HCT116 (cell line): ENCODE results near the gene IGFBP2. TPM values are rescaled to one million over a fixed set of nuclear protein-coding genes. Genes with fewer than 3 reads are reported as not detected.

ENCODE experiments used
- ATAC-seq: fragments of 200-7000 bp; cut with Tn5 transposase; 2 replicates; pipeline ENCODE4 v1.9.1; 2020; ENCODE audit warnings: mild to moderate bottlenecking, moderate library complexity
- BruUV-seq: library from RNA; stranded (reverse); fragments of 400-500 nt; replicated peaks from 2 replicates; lab custom pipeline; 2021; lab: Mats Ljungman, UMichigan
- CTCF ChIA-PET: fragments of 300-600 bp; sonication (Branson Sonifier 250); formaldehyde crosslinking; loops from one replicate; lab custom pipeline; 2021; ENCODE audit warnings: antibody characterized with exemption; lab: Charles Lee
- POLR2A ChIA-PET: fragments of 300-600, 350-600 bp; sonication (Branson Sonifier 250); formaldehyde crosslinking; loops from one replicate; lab custom pipeline; 2021; ENCODE audit warnings: antibody characterized with exemption; lab: Charles Lee
- RAD21 ChIA-PET, 2 experiments: fragments of 300-600 bp; sonication (Branson Sonifier 250); formaldehyde crosslinking; loops; one replicate each; lab custom pipeline; 2023; ENCODE audit warnings: low total read pairs in 2 of 2; ENCODE audit not compliant: uncharacterized antibody in 2 of 2, unreplicated experiment in 2 of 2, low non-redundant PET in 1 of 2; lab: Charles Lee
- DNase-seq: peaks from one replicate; pipeline ENCODE4 v3.0.0-alpha.2; 2010; ENCODE audit warnings: low read depth, low spot score
- H2AFZ ChIP-seq: fragments of 200-600 bp; shearing (Covaris generic), sonication (generic); 2 replicates; pipeline ENCODE4 v1.6.1; 2017; ENCODE audit warnings: low read depth, mixed run types, mixed read lengths, antibody characterized with exemption, low read length; ENCODE audit not compliant: poor library complexity, severe bottlenecking
- H3K27ac ChIP-seq: 2 replicates; pipeline ENCODE4 v1.5.1; 2012; ENCODE audit warnings: low read depth, low read length
- H3K27me3 ChIP-seq: fragments of 200-600 bp; sonication (generic); 2 replicates; pipeline ENCODE4 v1.6.1; 2016; ENCODE audit warnings: mixed run types, low read length, mixed read lengths; ENCODE audit not compliant: insufficient read depth
- H3K36me3 ChIP-seq, 2 experiments: fragments of 200-500 bp in 1 of 2; fragments of 200-600 bp in 1 of 2; sonication (Bioruptor generic) in 1 of 2; sonication (generic) in 1 of 2; 2 replicates each; pipeline versions ENCODE4 v1.5.1 to v1.6.1; 2014 to 2016; ENCODE audit warnings: low read length in 2 of 2, inconsistent platforms in 1 of 2, mixed read lengths in 1 of 2, mixed run types in 1 of 2; ENCODE audit not compliant: insufficient read depth in 2 of 2, control insufficient read depth in 1 of 2
- H3K4me1 ChIP-seq, 2 experiments: fragments of 200-600 bp in 1 of 2; sonication (generic) in 1 of 2; 2 replicates each; pipeline versions ENCODE4 v1.5.1 to v1.6.1; 2012 to 2017; ENCODE audit warnings: low read length in 2 of 2, inconsistent platforms in 1 of 2, mild to moderate bottlenecking in 1 of 2, mixed read lengths in 1 of 2, mixed run types in 1 of 2, moderate library complexity in 1 of 2; ENCODE audit not compliant: insufficient read depth in 2 of 2, control insufficient read depth in 1 of 2
- H3K4me2 ChIP-seq: fragments of 200-600 bp; sonication (generic); 2 replicates; pipeline ENCODE4 v1.6.1; 2017; ENCODE audit warnings: mixed run types, low read length, mixed read lengths
- H3K4me3 ChIP-seq, 2 experiments: fragments of 200-600 bp in 1 of 2; sonication (generic) in 1 of 2; replicated peaks in 1 of 2; 2 replicates each; pipeline ENCODE4 v1.5.1; 2011 to 2016; ENCODE audit warnings: low read length in 2 of 2, control low read depth in 1 of 2, low read depth in 1 of 2, mild to moderate bottlenecking in 1 of 2, mixed read lengths in 1 of 2, mixed run types in 1 of 2
- H3K79me2 ChIP-seq: fragments of 200-600 bp; sonication (generic); 2 replicates; pipeline ENCODE4 v1.6.1; 2017; ENCODE audit warnings: mild to moderate bottlenecking, mixed run types, low read length, moderate library complexity, mixed read lengths; ENCODE audit not compliant: insufficient read depth
- H3K9ac ChIP-seq: fragments of 200-600 bp; sonication (generic); 2 replicates; pipeline ENCODE4 v1.6.1; 2016; ENCODE audit warnings: low read length, mixed read lengths
- H3K9me2 ChIP-seq: fragments of 200-600 bp; sonication (generic), shearing (Covaris generic); 2 replicates; pipeline ENCODE4 v1.6.1; 2017; ENCODE audit warnings: mixed run types, mild to moderate bottlenecking, moderate library complexity; ENCODE audit not compliant: insufficient read depth
- H3K9me3 ChIP-seq, 2 experiments: fragments of 200-500 bp in 1 of 2; fragments of 200-600 bp in 1 of 2; sonication (Bioruptor generic) in 1 of 2; sonication (generic) in 1 of 2; 2 replicates each; pipeline ENCODE4 v1.6.1; 2014 to 2017; ENCODE audit warnings: low read length in 2 of 2, mixed read lengths in 2 of 2, inconsistent platforms in 1 of 2, low read depth in 1 of 2, mild to moderate bottlenecking in 1 of 2, mixed run types in 1 of 2, moderate library complexity in 1 of 2; ENCODE audit not compliant: control insufficient read depth in 1 of 2, insufficient read depth in 1 of 2
- H4K20me1 ChIP-seq: fragments of 200-600 bp; sonication (generic), shearing (Covaris generic); 2 replicates; pipeline ENCODE4 v1.6.1; 2017; ENCODE audit warnings: mixed run types, mild to moderate bottlenecking, moderate library complexity; ENCODE audit not compliant: insufficient read depth
- CBX3 ChIP-seq: IDR thresholded peaks from 2 replicates; pipeline ENCODE4 v1.6.1; 2012; ENCODE audit warnings: low read depth
- CEBPB ChIP-seq: IDR thresholded peaks from 2 replicates; pipeline ENCODE4 v1.6.1; 2012; ENCODE audit warnings: low read depth
- EGR1 ChIP-seq: IDR thresholded peaks from 2 replicates; pipeline ENCODE4 v1.6.1; 2012; ENCODE audit warnings: low read depth
- ELF1 ChIP-seq: IDR thresholded peaks from 2 replicates; pipeline ENCODE4 v1.6.1; 2012; ENCODE audit warnings: low read depth, borderline replicate concordance
- EZH2phosphoT487 ChIP-seq: fragments of 200-600 bp; IDR thresholded peaks from 2 replicates; pipeline ENCODE4 v1.6.1; 2018; ENCODE audit warnings: antibody characterized with exemption, borderline replicate concordance
- FOSL1 ChIP-seq: IDR thresholded peaks from 2 replicates; pipeline ENCODE4 v1.6.1; 2012; ENCODE audit warnings: low read depth
- JUND ChIP-seq: IDR thresholded peaks from 2 replicates; pipeline ENCODE4 v1.6.1; 2012
- POLR2A ChIP-seq: IDR thresholded peaks from 2 replicates; pipeline ENCODE4 v1.7.0; 2011; ENCODE audit warnings: borderline replicate concordance; ENCODE audit not compliant: insufficient read depth, insufficient read length; ENCODE audit errors: extremely low read depth
- POLR2AphosphoS5 ChIP-seq: IDR thresholded peaks from 2 replicates; pipeline ENCODE4 v1.6.1; 2011; ENCODE audit warnings: mild to moderate bottlenecking, low read depth, low read length, moderate library complexity
- RAD21 ChIP-seq: IDR thresholded peaks from 2 replicates; pipeline ENCODE4 v1.6.1; 2012; ENCODE audit warnings: low read depth, mild to moderate bottlenecking
- SIN3A ChIP-seq: IDR thresholded peaks from 2 replicates; pipeline ENCODE4 v1.6.1; 2012; ENCODE audit warnings: low read depth
- SP1 ChIP-seq: IDR thresholded peaks from 2 replicates; pipeline ENCODE4 v1.6.1; 2012; ENCODE audit warnings: low read depth
- intact Hi-C: fragments of 100-400 bp; cut with micrococcal nuclease; formaldehyde crosslinking; loops from 2 replicates; pipeline ENCODE4 v1.10.0; 2022
- total RNA-seq: library from RNA; stranded (reverse); gene quantifications from one replicate; pipeline ENCODE4 v1.2.1, GENCODE V29; 2021; ENCODE audit not compliant: unreplicated experiment
- TF ChIP-seq, protein P1 (sequence below): IDR thresholded peaks from 2 replicates; pipeline ENCODE4 v1.6.1; 2011; ENCODE audit warnings: mild to moderate bottlenecking, low read length, moderate library complexity; ENCODE audit not compliant: insufficient replicate concordance; ENCODE audit errors: extremely low read depth
- TF ChIP-seq, protein P2 (sequence below): IDR thresholded peaks from 2 replicates; pipeline ENCODE4 v1.6.1; 2012
- TF ChIP-seq, protein P3 (sequence below): IDR thresholded peaks from 2 replicates; pipeline ENCODE4 v1.6.1; 2012
- TF ChIP-seq, protein P4 (sequence below): IDR thresholded peaks from 2 replicates; pipeline ENCODE4 v1.6.1; 2012; ENCODE audit warnings: low read depth

Gene IGFBP2
- total RNA-seq, 1 experiment from 2014 or later, result 143 TPM

DNA sequence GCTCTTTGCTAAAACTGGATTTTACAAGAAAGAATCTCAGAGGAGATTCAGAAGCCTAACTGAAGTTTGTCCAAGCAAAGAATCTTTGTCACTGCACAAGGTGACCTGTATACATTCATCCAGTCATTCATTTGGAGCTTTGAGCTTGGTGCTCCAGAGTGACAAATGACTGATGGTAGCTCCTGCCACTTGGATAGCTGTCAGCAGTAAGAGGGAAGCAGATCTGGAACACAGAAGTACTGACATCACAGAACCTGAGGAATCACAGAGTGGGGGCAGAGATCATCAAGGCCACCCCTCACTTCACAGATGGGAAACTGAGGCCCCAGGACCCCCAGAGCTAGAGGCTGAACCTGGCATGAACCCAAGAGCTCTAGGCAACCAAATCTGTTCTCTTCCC lies 28.8 kb upstream of the IGFBP2 start:
- no peak for ATAC-seq
- H3K9me2 ChIP-seq, result no peaks in the 10 kb centered on the region
- no peak overlapping the region for H3K4me3 ChIP-seq
- H2AFZ ChIP-seq, result no peak overlapping the region
- H3K27ac ChIP-seq, result no peak overlapping the region
- no peaks in the 10 kb centered on the region for H4K20me1 ChIP-seq
- POLR2A ChIA-PET, result no interaction called here
- no peak for TF ChIP-seq ELF1
- no peak for TF ChIP-seq SIN3A
- H3K9ac ChIP-seq, result no peak overlapping the region
- CTCF ChIA-PET, result no interaction called here
- intact Hi-C loops, result no loop called here
- RAD21 ChIA-PET, result no interaction called here
- H3K27me3 ChIP-seq, result peaks cover 5% of the 10 kb centered on the region; the same call in 1 of the 2 replicates
- DNase-seq, result no peak
- BruUV-seq, result no TSS peak
- no peaks in the 10 kb centered on the region for H3K4me1 ChIP-seq
- H3K9me3 ChIP-seq, result no peaks in the 10 kb centered on the region
- H3K4me2 ChIP-seq, result no peak overlapping the region
- H3K36me3 ChIP-seq, result no peaks in the 10 kb centered on the region
- no peaks in the 10 kb centered on the region for H3K79me2 ChIP-seq

DNA sequence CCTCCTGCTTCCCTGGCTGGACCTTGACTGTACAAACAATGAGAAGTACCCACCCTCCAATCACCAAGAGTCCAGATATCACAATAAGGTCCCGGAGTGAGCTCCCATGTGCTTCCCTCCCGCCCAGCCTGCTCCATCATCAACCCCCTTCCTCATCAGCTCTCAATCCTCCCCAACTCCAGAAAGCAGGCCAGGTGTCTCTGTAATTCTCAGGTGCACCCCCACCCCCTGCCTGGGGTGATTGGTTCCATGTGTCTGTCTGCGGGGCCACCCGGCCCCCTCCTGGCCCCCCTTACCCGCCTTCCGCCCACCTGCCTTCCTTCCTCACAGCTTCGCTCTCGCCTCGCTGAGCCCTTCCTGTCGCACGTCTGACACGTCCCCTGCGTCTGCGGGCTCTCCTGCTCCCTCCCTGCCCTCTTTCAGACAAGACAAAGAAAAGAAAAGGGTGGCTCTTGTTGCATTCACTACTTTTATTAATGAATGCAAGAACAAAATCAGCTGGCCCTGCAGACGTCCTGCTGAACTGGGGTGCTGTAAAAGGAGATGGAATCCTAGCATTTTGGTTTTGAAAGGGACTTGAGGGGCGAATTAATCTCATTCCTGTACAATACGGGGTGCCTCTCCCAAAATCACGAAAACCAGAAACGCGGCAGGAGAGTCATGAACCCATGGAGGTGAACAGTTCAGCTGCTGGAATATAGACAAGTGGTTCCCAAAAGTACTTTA lies 26.5 kb upstream of the IGFBP2 start:
- RAD21 ChIA-PET, result no interaction called here
- H2AFZ ChIP-seq, result no peak overlapping the region
- no peak overlapping the region for H3K4me2 ChIP-seq
- peaks cover 5% of the 10 kb centered on the region; the same call in 1 of the 2 replicates for H3K27me3 ChIP-seq
- DNase-seq (no peak), ATAC-seq (no peak)
- intact Hi-C loops, result no loop called here
- H3K4me3 ChIP-seq, result no peak overlapping the region
- H3K79me2 ChIP-seq, result no peaks in the 10 kb centered on the region
- CTCF ChIA-PET, result no interaction called here
- H3K9me2 ChIP-seq, result no peaks in the 10 kb centered on the region
- H3K9me3 ChIP-seq, result no peaks in the 10 kb centered on the region
- H3K36me3 ChIP-seq, result no peaks in the 10 kb centered on the region
- H3K4me1 ChIP-seq, result no peaks in the 10 kb centered on the region
- H4K20me1 ChIP-seq, result no peaks in the 10 kb centered on the region
- H3K9ac ChIP-seq, result no peak overlapping the region
- POLR2A ChIA-PET, result no interaction called here
- BruUV-seq, result no TSS peak
- H3K27ac ChIP-seq, result no peak overlapping the region
- TF ChIP-seq EZH2phosphoT487 (no peak), RAD21 (no peak), SP1 (no peak), FOSL1 (no peak), JUND (no peak), POLR2AphosphoS5 (no peak), CEBPB (no peak), ELF1 (no peak), EGR1 (no peak), CBX3 (no peak), POLR2A (no peak)
- TF ChIP-seq, protein P1, sequence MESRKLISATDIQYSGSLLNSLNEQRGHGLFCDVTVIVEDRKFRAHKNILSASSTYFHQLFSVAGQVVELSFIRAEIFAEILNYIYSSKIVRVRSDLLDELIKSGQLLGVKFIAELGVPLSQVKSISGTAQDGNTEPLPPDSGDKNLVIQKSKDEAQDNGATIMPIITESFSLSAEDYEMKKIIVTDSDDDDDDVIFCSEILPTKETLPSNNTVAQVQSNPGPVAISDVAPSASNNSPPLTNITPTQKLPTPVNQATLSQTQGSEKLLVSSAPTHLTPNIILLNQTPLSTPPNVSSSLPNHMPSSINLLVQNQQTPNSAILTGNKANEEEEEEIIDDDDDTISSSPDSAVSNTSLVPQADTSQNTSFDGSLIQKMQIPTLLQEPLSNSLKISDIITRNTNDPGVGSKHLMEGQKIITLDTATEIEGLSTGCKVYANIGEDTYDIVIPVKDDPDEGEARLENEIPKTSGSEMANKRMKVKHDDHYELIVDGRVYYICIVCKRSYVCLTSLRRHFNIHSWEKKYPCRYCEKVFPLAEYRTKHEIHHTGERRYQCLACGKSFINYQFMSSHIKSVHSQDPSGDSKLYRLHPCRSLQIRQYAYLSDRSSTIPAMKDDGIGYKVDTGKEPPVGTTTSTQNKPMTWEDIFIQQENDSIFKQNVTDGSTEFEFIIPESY, result no peak
- TF ChIP-seq, protein P2, sequence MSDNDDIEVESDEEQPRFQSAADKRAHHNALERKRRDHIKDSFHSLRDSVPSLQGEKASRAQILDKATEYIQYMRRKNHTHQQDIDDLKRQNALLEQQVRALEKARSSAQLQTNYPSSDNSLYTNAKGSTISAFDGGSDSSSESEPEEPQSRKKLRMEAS, result no peak
- TF ChIP-seq, protein P3, sequence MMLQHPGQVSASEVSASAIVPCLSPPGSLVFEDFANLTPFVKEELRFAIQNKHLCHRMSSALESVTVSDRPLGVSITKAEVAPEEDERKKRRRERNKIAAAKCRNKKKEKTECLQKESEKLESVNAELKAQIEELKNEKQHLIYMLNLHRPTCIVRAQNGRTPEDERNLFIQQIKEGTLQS, result no peak
- TF ChIP-seq, protein P4, sequence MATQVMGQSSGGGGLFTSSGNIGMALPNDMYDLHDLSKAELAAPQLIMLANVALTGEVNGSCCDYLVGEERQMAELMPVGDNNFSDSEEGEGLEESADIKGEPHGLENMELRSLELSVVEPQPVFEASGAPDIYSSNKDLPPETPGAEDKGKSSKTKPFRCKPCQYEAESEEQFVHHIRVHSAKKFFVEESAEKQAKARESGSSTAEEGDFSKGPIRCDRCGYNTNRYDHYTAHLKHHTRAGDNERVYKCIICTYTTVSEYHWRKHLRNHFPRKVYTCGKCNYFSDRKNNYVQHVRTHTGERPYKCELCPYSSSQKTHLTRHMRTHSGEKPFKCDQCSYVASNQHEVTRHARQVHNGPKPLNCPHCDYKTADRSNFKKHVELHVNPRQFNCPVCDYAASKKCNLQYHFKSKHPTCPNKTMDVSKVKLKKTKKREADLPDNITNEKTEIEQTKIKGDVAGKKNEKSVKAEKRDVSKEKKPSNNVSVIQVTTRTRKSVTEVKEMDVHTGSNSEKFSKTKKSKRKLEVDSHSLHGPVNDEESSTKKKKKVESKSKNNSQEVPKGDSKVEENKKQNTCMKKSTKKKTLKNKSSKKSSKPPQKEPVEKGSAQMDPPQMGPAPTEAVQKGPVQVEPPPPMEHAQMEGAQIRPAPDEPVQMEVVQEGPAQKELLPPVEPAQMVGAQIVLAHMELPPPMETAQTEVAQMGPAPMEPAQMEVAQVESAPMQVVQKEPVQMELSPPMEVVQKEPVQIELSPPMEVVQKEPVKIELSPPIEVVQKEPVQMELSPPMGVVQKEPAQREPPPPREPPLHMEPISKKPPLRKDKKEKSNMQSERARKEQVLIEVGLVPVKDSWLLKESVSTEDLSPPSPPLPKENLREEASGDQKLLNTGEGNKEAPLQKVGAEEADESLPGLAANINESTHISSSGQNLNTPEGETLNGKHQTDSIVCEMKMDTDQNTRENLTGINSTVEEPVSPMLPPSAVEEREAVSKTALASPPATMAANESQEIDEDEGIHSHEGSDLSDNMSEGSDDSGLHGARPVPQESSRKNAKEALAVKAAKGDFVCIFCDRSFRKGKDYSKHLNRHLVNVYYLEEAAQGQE, result no peak
